ENCODE data around the gene ZNF679.
"Not testable (repeated sequence)": the region's sequence is repeated elsewhere in the genome, so short reads cannot be mapped to it uniquely, and the experiment has no call there.

The ZNF679 gene

DNA sequence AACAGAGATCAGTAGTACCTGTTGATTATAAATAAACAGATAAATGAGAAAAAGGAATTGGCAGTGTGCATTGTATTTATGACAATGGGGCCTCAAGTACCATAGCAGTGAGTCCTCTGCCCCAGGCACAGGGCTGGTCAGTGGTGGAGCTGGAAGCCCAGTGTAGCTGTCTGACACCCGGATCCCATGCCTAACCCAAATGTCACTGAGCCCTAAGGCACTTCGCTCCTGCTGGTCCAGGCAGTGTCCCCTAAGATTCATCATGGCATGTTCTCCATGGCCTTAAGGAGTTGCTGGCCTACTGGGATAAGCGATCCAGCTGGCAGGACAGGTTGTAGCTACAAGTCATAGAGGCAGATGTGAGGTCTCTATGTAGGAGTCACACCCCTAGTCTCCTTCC, 82.2 kb downstream of the ZNF679 start:
- no peak for DNase-seq (ENCODE audit: low spot score)

DNA sequence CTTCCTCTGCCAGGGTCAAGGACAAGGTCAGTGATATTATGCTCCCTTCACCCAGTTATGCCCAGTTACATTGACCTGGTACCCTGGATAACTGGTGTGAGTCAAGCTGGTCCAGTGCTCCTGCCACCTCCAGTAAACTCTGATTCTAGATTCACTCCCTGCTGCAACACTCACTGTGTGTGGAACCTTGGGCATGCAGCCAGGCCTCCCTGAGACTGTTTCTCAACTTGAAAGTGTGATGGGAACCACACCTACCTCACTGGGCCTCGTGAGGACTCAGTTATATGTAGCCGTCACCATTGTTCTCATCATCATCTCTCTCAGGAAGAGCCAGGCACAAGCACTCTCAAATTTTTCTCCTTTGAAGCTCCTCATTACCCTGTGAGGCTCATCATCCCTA, 84.6 kb downstream of the ZNF679 start:
- DNase-seq (ENCODE audit: low spot score) = no peak

DNA sequence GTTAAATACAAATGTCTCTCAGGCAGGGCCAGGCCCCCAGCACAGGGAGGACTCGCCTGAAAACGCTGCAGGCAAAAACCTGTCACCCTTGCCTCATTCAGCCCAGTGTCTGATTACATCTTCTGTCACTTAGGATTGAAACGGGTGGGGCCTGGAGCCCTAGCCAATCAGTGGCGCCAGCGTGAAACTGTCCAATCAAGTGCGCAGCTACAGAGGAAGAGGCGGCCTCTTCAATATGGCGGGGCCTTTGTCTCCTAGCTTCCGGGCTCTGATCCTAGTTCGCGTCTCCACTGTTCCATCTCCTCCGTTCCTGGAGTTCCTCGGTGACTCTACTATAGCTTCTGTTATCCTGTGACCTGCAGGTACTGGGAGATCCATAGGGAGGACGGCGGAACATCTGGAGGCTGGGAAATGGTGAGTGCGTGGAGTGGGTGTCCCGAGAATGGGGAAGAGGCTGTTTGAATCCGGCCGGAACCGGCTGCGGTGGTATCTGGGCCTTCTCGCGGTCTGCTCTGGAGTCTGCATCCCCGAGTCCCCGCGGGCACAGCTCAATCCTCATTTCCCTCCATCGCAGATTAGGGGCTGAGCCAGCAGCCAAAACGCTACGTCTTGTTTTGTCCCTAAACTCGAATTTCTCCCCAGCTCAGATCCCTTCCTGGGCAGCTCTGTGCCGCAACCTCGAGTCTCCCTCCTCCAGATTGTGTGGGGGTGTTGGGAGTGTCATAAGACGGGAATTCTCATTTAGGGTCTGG, 85.6 kb downstream of the ZNF679 start, which contains the start of gene ZNF736:
TSS of gene ZNF736 (plus strand) at position 222 of the 752 bp plus-strand sequence. CDS start at position 412, 190 bp downstream.
- DNase-seq (ENCODE audit: low spot score) = no peak

DNA sequence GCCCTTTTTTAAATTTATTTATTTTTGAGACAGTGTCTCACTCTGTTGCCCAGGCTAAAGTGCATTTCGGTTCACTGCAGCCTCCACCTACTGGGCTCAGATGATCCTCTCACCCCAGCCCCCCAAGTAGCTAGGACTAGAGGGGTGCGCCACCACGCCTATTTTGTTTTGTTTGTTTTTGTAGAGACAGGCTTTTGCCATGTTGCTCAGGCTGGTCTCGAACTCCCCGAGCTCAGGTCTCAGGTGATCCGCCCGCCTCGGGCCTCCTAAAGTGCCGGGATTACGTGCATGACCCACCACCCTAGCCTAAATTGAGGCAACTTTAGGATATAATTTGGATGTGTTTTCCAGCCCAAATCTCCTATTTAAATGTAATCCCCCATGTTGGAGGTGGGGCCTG, 86.3 kb downstream of the ZNF679 start:
- DNase-seq (ENCODE audit: low spot score) = no peak

DNA sequence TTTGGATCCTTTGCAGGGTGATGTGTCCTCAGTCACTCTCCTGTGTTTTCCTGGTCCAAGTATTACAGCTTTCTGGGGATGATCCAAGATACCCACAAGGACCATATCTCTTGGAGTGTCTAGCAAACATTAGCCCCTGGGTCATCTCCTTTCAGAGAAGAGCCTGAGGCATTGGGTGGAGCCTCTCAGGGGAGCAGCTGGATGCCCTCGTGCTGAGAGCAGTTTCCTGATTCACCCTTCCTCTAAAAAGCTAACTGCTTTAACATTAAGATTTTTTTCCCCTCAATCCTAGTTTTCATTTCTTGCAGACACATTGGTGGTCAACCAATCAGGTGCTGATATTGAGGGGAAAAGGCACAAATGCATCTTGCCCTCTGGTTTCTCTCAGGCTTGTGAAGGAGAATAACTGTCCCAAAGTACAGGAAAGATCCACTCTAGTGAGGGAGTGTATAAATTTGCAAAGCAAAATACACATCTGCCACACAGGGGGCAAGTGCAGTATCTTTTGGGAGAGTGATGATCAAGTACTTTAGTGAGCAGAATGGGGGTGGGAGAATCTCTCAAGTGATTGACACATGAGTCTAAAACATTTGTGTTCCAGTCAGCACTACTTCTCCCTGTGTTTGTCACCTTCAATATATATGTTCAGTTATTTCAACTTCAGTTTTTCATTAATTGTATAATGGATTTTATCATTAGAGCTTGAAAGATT, 87.9 kb downstream of the ZNF679 start:
- DNase-seq (ENCODE audit: low spot score) = not testable (repeated sequence)

Measured in ecto neural progenitor cell (in vitro differentiated cells).